ENCODE measurements around the gene PLA2G4F.

PLA2G4F gene

GRCh38 chr15:42182328-42182886 is 26.0 kb upstream of the PLA2G4F start:
- no peak for DNase-seq (ENCODE audit: low read depth)
- H3K4me3 ChIP-seq (replicated peaks; ENCODE audit: low read depth, low read length), result no peak overlapping the region
- TF ChIP-seq, protein P1, sequence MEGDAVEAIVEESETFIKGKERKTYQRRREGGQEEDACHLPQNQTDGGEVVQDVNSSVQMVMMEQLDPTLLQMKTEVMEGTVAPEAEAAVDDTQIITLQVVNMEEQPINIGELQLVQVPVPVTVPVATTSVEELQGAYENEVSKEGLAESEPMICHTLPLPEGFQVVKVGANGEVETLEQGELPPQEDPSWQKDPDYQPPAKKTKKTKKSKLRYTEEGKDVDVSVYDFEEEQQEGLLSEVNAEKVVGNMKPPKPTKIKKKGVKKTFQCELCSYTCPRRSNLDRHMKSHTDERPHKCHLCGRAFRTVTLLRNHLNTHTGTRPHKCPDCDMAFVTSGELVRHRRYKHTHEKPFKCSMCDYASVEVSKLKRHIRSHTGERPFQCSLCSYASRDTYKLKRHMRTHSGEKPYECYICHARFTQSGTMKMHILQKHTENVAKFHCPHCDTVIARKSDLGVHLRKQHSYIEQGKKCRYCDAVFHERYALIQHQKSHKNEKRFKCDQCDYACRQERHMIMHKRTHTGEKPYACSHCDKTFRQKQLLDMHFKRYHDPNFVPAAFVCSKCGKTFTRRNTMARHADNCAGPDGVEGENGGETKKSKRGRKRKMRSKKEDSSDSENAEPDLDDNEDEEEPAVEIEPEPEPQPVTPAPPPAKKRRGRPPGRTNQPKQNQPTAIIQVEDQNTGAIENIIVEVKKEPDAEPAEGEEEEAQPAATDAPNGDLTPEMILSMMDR (IDR thresholded peaks at IDR 0.05; ENCODE audit: low read length, missing control alignments), result no peak

DNA sequence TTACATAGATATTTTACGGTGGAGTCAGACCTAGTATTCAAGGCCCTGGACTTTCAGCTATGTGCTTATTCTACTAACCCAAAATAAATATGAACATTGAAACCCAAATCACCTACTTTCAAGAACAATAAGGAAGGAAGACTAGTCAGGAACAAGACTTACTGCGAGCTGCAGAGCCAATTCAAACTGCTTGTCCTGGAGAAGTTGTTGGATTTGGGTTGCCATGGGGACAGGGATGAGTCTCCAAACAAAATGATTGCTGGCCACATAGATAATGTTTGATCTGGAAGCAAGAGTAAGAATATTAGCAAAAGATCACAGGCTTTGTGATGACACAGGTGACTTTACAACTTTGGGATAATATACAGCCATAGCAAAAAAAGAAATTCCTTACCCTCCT is 21.6 kb upstream of the PLA2G4F start:
- no peak for DNase-seq (ENCODE audit: low read depth)
- H3K4me3 ChIP-seq (replicated peaks; ENCODE audit: low read depth, low read length), result no peak overlapping the region
- TF ChIP-seq, protein P1 (IDR thresholded peaks at IDR 0.05; ENCODE audit: low read length, missing control alignments), result no peak

DNA sequence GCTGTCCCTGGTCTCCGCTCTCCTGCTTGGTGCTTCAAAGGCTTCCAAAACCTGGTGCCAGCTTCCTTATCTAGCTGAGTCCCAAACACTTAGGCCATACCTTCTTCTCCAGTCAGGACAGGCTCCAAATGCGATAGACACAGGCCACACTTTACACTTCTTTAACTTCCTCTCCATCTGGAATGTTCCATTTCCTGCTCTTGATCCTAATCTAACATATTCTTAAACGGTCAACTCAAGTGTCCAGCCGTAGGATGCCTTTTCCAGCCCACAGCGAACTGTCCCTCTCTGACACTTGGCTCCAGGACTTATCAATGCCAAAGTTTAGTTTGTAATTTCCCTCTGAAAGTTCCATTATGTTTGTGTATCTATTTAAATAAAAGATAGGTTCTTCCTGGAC is 19.2 kb upstream of the PLA2G4F start:
- TF ChIP-seq, protein P1 (IDR thresholded peaks at IDR 0.05; ENCODE audit: low read length, missing control alignments), result no peak
- H3K4me3 ChIP-seq (replicated peaks; ENCODE audit: low read depth, low read length), result no peak overlapping the region
- DNase-seq (ENCODE audit: low read depth), result no peak

GRCh38 chr15:42172475-42172874 is 16.0 kb upstream of the PLA2G4F start:
- TF ChIP-seq, protein P1 (IDR thresholded peaks at IDR 0.05; ENCODE audit: low read length, missing control alignments), result no peak
- no peak overlapping the region for H3K4me3 ChIP-seq (replicated peaks; ENCODE audit: low read depth, low read length)
- no peak for DNase-seq (ENCODE audit: low read depth)

DNA sequence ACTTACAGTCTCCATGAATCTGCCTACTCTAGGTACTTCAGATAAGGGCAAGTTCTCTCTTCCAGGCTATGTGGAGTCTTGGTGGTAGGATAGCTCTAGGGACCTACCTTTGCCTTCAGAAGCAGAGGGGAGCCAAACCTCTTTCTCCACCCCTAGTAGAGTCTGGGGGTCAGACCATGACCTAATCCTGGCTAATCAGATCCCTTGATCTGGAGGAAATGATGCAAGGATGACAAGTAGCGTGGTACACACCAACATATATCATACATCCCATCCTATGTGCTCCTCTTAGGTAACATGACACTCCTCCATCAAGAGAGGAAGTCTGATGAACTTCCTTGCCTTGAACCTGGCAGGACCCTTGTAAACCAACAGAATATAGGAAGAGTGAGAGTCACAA is 15.4 kb upstream of the PLA2G4F start:
- DNase-seq (ENCODE audit: low read depth), result no peak
- TF ChIP-seq, protein P1 (IDR thresholded peaks at IDR 0.05; ENCODE audit: low read length, missing control alignments), result no peak
- H3K4me3 ChIP-seq (replicated peaks; ENCODE audit: low read depth, low read length), result no peak overlapping the region

GRCh38 chr15:42171122-42171521 is 14.7 kb upstream of the PLA2G4F start:
- TF ChIP-seq, protein P1 (IDR thresholded peaks at IDR 0.05; ENCODE audit: low read length, missing control alignments), result no peak
- DNase-seq (ENCODE audit: low read depth), result no peak
- no peak overlapping the region for H3K4me3 ChIP-seq (replicated peaks; ENCODE audit: low read depth, low read length)

GRCh38 chr15:42166225-42166940 is 9.9 kb upstream of the PLA2G4F start:
- no peak for DNase-seq (ENCODE audit: low read depth)
- TF ChIP-seq, protein P1 (IDR thresholded peaks at IDR 0.05; ENCODE audit: low read length, missing control alignments), result no peak
- H3K4me3 ChIP-seq (replicated peaks; ENCODE audit: low read depth, low read length), result no peak overlapping the region
